Activated gamma-delta T cell treated with Interleukin-2 at 50 U/mL for 16 hours (primary cell): ENCODE results near the gene RWDD1.
A peak's percentile ranks its signal among the peaks of the same experiment; 100 is the strongest.

ENCODE experiments used
- DNase-seq: peaks from one replicate; pipeline ENCODE4 v3.0.0-alpha.2; 2020

RWDD1 gene, protein sequence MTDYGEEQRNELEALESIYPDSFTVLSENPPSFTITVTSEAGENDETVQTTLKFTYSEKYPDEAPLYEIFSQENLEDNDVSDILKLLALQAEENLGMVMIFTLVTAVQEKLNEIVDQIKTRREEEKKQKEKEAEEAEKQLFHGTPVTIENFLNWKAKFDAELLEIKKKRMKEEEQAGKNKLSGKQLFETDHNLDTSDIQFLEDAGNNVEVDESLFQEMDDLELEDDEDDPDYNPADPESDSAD

DNA sequence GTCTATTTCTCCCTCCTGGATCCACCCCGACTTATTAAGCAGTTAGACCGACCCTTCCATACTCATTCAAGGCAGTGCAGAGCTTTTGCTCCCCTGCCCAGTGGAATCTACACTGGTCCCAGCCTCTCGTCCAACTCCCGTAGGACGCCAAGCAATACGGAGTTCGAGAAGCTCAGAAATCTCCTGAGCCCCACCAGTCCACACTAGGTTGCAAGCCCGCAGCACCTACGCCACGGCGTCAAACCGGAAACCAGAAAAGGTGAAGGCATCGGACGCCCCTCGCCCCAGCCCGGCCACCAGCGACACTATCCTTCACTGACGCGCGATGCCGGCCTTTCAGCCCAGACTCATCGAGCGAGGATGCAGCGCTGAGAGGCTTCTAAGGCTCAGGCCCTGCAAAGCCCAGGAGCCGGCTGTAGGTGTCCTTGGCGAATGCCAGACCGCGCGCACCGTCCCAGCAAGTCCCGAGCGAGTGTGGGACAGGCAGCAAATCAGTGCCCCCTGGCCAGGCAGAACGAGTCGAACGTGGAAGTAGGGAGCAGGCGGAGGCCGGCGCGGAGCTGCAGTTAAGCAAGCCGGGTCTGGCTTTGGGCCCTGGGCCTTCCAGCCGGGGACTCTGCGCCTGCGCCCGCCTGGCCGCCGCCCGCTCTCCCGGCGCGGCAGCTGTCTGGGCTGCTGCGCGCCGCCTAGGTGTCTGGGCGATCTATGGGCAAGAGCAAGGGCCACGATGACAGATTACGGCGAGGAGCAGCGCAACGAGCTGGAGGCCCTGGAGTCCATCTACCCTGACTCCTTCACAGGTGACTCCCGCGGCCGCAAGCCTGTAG, at the start of gene RWDD1:
RWDD1 (plus strand) TSS at position 649 of the 827 bp plus-strand sequence; CDS start at position 728, 79 bp downstream.
- DNase-seq, result peak; percentile 98

DNA sequence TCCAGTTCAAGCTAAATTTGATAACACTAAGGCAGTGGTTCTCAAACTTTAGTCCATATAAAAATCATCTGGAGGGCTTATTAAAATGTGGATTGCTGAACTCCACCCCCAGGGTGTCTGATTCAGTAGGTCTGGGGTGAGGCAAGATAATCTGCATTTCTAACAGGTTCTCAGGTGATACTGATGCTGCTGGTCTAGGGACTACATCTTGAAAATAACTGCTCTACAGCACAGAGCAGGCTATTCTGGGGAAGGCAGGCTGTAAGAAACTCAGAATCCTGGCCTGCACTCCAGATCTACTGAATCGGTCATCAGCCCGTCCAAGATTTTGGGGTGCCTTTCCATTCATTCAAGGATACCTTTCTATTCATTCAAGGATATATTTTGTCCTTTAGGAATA, 48.4 kb upstream of the RWDD1 start:
- no peak for DNase-seq

DNA sequence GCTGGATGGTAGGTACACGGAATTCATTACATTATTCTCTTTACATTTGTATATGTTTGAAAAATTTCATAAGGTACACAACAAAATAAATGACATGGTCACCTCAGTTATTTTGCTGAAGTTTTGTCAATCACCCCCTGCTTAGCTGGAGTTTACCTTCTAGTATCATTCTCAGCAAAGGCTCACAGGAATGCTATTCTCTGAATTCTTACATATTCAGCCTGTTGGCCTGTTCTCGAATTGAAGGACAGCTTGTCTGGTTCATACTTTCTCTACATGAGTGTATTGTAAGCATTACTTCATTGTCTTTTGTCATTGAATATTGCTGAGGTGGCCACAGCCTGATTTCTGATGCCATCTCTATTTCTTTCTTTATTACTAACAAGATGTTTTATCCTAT, 47.1 kb upstream of the RWDD1 start:
- no peak for DNase-seq

DNA sequence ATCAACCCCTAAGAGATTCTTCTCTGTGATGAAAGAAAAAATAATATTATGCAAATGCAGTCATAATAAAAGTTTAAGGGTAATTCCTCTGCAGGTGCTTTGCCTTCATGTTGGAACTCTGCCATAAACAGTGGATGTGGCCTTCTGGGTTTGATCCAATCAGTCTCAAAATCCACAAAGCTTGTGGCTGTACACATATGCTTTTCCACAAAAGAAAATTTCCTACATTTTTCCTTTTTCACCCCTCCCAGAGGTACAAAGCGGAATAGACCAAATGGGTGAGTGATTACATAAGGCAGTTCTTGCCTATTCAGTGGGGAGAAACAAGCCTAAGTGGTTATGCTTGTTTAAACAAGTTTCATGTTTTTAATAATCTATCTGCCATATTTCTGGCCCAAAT, 43.2 kb upstream of the RWDD1 start:
- no peak for DNase-seq

DNA sequence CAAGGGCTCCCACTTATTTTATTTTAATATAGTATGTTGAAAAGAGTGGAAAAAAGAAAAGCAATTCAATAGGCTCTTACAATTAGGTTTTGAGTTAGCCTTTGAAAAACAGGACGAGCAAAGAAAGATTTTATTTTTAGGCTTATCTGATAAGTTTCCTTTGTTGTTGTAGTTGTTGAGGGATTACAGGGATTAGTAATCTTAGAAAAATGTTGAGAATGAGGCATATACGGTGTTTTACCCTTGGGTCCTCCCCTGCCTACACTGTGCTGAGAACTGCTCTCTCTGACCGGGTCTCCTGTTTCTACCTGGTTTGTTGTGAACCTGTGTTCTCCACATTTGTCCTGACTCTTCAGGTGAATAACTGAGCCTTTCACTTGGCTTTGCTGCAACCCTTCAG, 42.5 kb upstream of the RWDD1 start:
- no peak for DNase-seq

DNA sequence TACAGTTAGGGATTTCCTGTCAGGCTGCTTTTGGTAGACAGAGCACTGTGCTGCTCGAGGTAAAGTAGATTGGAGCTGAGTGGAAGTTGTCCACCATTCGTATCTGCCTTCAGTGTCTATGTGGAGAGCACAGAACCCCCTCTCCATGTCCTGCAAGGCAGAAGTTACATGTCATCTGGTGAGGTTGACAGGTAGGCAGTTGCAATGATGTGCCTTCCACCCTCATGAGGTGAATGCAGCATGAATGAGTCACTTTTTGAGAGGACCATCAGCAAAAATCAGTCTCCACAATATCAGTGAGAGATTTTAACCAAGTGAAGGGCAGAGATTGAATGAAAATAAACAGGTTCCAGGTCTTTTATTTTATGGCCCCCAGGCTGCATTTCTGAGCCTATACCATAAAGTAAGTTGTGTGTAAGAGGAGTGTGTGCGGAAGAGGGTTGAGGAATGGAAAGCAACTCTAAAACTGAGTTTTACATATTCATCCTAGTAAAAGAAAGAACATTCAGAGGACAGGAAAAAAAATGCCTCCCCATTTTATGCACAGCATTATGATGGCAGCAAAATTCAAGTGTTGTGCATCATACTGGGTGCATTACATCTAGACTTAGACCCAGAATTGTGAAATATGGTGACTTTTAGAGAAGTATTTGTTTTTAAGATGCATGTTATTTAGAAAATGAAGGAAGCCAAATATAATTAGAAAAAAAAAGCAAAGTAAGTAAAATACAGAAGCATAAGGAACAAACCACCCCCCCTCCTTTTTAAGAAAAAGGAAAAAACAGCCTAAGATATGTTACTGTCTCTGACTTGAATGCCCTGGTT, 41.6 kb upstream of the RWDD1 start:
- no peak for DNase-seq

DNA sequence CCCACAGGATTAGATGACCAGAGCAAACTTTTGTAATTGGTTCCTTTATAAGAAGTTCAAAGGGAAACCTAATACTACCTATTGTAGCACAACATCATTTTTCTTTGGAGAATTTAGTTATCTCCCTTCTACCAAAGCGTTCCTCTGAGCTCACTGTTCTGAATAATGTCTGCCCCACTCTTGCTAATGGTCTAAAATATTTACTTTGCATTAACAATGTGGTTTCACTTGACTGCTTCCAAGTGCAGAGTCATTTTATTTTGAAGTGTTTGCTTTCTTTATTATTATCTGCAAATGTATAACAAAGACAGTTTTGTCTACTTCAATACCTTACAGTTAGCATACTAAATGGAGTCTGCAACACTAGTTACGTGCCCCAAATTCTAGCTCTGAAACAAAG, 40.9 kb upstream of the RWDD1 start:
- DNase-seq, result no peak

DNA sequence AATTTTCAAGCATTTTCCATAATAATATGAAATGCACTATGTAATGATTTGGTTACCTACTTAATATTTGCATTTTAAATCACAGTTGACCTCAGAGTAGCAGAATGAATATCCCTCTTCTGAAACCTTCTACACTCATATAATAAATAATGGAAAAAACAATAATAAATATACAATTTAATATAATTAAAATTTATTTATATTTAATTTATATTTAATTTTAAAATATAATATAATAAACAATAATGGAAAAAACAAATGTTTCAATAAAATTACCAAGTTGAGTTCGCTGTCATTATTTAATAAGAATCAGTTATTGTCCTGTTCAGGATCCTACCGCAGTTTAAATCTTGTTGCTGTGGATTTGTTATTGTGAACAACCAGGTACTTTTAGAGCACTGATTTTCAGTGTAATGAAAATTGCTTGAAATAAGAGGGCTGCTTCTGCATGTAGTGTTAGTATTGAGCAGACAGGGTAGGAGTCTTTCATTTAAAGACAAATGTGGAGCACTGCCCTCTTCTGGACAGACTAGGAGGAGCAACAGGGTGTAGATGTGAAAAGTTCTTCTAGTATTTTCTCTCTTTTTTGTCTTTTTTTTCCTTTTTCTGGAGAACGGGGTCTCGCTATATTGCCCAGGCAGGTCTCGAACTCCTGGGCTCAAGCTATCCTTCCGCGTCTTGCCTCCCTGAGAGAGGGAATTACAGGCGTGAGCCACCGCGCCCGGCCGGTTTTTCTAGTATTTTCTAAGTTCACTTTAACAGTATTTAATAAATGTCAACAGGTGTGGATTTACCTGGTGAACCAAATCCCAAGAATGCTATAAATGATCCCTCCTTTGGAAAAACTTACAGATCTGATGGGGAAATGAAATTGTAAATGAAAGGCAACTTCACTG, 39.4 kb upstream of the RWDD1 start:
- DNase-seq, result peak; percentile 63

DNA sequence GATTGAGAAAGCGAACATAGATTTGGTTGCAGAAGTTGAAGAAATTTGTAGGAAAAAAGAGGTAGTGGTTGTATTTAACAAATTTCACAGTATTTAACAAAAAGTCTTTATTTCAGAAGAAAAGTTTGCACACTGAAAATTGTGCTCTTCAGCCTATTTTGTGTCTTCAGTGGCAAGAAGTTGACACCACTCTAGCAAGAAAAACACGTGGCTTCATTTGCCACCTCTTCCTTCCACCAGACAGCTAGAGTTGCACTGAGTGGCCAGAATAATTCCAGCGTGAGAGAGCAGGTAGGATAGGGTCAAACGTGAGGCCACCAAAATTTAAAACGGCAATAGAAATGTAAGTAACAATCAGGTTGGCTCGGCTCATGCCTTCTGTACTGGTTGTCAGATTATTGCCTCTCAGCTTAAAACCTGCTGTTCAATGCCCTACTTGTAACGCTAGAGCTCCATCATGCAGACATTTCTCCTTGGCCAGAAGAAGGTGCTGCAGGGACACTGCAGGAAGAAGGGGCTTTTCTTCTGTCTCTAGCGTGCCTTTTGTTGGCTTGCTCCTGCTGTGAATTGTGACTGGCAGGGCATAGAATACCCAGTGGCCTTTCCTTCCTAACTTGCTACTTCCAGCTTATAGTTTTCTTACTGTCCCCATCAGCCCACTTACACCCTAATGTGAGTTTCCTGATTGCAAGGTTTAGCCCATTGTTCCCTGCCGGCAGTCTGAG, 37.9 kb upstream of the RWDD1 start:
- DNase-seq, result no peak

DNA sequence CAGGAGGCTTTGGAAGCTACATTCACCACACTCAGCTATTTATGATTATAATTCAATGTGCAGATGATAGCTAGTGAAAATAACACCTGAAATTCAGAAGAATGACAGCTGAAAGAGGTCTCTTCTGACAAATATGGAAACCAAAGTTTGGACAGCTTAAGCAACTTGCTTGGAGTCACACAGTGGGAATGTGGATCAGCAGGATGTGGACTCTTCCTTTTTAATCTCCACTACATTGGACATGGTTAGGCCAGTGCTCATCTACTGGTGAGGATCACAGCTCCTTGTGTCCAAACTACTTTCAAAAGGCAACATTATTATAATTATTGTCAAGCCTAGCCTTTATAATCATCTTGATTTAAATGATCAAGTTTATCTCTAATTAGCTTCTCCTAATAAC, 36.2 kb upstream of the RWDD1 start:
- DNase-seq, result no peak

DNA sequence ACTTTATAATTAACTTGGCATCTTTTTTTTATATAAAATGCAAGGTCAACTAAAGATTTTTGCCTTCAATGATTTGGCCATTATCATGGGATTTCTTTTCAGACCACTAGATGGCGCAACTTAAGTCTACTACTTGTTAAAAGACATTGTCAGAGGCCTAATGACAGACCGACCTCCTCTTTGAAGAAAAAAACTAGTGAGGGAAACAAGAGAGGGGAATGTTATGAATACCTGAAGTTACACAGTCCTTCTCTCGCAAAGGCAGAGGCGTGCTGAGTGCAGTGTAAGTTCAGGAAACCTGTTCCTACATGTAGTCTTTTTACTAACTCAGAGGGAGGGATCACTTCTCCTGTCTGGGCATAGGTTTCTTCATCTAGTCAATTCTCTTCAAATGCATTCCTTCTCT, 35.1 kb upstream of the RWDD1 start:
- DNase-seq, result no peak

DNA sequence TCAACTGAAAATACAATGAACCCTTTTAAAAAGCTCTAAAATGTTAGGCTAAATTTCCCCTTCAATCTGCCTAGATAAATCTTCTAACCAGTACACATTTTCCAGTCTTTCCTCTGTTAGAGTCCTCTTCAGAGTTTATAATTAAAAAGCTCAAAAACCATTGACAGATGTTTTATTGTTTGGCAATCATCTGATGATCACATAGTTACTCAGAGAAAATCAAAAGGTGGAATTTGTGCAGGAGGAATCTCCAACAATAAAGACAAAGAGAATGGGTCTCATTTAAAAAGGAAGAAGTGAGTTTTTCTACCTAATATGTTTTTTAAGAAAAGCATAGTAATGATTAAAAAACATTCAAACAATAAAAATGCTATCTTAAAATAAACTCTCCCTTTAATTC, 28.9 kb upstream of the RWDD1 start:
- DNase-seq, result no peak

DNA sequence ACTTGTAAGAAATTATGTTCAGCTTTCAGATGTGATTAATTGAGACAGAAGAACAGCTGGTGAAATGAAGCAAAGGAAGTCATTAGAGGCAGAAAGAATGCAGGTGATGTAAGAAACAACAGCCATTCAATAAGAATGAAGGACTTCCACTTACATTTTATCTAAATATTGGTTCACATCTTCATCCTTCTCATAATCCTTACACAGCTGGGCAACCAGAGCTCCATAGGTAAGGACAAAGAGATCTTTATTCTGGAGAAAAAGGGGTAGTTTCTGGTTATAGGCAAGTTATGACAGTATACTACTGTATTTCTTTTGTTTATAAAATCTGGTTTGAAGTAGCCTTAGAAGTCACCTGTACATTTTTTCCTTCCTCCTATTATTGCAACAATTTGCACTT, 28.2 kb upstream of the RWDD1 start:
- DNase-seq, result no peak

DNA sequence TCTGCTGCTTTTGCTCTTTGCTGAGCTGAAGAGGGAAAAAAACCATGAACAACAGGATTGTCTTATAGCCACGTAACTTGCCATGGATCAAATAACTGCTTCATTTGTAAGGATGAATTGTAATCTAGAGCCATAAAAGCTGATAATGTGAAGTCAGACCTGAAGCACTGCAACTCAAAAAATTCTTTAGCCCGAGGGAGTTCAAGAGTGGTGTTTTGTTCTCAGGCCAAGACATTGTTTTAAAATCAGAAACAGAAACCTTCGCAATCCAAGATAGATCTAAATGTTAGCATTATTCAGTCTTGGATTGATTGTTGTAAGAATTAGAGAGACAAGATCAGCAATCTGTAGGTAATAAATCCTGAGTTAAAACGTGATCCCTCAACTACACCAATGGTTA, 25.7 kb upstream of the RWDD1 start, which contains the start of gene TRAPPC3L:
TRAPPC3L (minus strand) TSS at position 34 of the 400 bp plus-strand sequence. CDS start 170 bp downstream, outside the sequence.
- no peak for DNase-seq

DNA sequence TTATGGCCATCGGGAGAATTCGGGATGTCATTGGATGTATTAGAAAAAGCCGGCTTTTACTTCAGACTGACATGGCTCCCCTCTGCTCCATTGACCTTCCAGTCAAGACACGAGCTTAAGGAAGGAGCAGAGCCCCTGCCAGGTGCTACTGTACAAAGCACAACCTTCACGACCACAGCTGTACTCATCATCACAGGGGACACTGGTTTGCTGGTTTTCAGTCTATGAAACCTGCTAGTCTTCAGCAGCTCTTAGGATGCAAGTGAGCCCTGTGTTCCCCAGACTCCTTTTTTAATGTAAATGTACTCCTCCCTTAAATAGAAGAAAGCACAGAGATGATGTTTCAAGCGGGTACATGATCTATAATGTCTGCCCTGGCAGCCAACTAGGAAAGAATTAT, 23.9 kb upstream of the RWDD1 start:
- DNase-seq, result no peak

DNA sequence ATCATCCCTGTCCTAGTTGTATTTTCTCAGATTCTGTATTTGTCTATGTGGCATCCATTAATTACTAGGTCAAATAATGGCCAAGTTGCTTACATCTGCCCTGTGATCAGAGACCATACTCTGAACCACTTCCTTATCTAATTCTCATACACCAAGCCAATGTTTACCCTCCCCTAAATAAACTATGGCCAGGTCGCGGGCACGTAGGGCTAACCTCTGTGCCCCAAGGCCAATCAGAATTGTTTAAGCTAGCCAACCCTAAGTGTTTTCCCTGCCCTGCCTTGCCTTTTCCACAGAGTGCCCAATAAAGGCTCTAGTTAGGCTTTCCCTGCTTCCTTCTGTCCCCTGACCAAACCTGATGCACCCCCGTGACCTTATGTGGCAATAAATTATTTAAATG, 20.5 kb upstream of the RWDD1 start:
- no peak for DNase-seq

DNA sequence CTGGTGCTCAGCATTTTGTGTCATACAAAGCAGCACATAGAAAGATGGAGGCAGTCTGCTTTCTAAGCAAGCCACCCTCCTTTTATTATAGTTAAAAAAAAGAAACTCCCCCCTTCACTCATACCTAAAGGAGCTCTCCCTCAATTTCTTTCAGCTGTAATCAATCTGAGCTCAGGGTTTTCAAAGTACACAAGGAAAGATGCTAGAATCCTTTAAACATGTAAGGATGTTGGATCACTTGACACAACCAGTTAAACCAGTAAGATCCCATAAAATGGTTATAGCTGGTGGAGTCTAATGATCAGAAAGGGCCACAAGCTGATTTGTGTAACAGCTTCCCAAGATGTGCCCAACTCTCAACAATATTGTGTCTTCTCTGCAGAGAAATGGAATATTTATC, 17.9 kb upstream of the RWDD1 start, which contains the start of gene CALHM4:
CALHM4 (plus strand) TSS at position 301 of the 400 bp plus-strand sequence; CDS start at position 344, 43 bp downstream.
- DNase-seq, result no peak

DNA sequence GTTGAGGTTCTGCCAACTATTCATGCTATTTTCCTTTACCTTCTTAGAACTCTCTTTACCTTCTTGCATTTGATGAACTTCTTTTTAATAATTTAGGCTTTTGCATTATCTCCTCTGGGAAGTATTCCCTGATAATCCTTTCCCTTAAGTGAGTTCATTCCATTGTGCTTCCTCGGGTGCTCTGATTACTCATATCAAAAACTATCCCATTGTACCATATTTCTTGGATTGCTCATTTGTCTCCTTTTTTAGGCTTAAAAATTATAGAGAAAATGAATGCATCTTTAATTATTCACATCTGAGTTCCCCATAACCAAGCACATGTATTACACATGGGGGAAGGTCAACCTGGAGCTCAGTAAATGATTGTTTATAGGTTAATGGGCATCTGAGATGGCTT, 15.2 kb upstream of the RWDD1 start:
- DNase-seq, result no peak

DNA sequence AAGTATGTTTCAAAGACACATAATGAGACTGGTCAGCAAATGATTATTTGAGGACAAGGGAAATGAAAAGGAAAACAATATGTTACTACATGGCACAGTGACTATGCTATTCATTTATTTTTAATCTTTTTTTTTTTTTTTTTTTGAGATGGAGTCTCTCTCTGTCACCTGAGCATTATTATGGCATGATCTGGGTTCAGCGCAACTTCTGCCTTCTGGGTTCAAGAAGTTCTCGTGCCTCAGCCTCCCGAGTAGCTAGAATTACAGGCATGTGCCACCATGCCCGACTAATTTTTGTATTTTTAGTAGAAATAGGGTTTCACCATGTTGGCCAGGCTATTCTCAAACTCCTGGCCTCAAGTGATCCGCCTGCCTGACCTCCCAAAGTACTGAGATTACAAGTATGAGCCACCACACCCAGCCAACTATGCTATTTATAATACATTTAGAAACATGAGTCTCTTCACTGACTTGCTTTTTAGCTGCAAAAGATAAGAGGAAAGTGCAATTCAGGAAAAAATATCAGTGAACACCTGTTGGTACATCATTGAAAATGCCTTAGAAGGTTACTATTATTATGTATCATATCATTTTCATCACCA, 14.4 kb upstream of the RWDD1 start:
- DNase-seq, result no peak

DNA sequence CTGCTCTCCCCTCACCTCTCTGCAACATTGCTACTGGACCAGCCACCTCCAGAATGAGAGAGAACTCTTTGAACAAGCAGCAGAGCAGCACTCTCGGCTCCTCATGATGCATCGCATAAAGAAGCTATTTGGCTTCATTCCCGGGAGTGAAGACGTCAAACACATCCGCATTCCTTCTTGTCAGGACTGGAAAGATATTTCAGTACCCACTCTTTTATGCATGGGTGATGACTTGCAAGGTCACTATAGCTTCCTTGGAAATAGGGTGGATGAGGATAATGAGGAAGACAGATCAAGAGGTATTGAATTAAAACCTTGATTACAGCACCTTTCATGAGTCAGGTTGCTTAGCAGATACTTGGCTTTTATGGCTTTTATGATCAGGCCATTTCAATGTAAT, 13.4 kb upstream of the RWDD1 start:
- DNase-seq, result no peak

DNA sequence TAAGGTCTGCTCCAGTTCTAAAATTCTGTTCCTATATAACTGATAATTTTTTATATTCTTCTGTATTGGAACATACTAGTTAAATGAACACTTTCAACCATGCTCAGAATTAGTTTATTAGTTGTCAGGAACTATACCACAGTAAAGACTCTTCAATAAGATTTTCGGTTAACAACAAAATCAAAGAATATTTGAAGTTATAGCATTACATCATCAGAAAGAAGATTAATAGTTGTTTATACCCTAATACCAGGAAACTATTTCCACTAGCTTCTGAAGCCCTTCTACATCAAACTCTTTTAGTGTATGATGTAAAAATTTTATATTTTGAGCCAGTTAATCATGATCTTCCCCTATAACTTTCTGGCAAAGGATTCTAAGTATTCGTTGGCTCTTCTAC, 11.2 kb upstream of the RWDD1 start:
- no peak for DNase-seq
